ENCODE results near the gene ALK. TPM values are rescaled to one million over a fixed set of nuclear protein-coding genes. Genes with fewer than 3 reads are reported as not detected.

ALK gene
- total RNA-seq, 4 donors from 2014 or later: 0.85 to 2.4 (median 1.8) TPM

DNA sequence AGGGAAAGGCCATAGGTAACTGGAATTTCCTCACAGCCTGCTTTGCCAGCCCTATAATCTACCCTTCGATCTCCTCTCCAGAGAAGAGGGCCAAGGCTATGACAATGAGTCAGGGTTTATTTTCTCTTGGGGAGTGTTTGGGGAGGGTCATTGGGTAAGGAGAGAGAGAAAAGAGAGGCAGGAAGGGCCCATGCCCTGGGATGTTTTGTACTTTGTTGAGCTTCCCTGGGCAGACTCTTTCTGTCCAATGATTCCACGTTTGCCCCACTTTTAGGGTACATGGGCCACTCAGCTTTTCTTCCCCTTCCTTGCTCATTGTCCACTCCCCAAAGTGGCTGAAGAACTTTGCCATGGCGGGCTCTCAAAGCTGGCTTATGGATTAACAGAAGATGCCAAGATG is 224.2 kb downstream of the ALK start:
- TF ChIP-seq, protein P1, sequence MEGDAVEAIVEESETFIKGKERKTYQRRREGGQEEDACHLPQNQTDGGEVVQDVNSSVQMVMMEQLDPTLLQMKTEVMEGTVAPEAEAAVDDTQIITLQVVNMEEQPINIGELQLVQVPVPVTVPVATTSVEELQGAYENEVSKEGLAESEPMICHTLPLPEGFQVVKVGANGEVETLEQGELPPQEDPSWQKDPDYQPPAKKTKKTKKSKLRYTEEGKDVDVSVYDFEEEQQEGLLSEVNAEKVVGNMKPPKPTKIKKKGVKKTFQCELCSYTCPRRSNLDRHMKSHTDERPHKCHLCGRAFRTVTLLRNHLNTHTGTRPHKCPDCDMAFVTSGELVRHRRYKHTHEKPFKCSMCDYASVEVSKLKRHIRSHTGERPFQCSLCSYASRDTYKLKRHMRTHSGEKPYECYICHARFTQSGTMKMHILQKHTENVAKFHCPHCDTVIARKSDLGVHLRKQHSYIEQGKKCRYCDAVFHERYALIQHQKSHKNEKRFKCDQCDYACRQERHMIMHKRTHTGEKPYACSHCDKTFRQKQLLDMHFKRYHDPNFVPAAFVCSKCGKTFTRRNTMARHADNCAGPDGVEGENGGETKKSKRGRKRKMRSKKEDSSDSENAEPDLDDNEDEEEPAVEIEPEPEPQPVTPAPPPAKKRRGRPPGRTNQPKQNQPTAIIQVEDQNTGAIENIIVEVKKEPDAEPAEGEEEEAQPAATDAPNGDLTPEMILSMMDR (IDR thresholded peaks at IDR 0.05; ENCODE audit: low read depth): no peak

- TF ChIP-seq, protein P1 (IDR thresholded peaks at IDR 0.05; ENCODE audit: low read depth): no peak
Measured at GRCh38 chr2:29694741-29695140, 226.6 kb downstream of the ALK start.

DNA sequence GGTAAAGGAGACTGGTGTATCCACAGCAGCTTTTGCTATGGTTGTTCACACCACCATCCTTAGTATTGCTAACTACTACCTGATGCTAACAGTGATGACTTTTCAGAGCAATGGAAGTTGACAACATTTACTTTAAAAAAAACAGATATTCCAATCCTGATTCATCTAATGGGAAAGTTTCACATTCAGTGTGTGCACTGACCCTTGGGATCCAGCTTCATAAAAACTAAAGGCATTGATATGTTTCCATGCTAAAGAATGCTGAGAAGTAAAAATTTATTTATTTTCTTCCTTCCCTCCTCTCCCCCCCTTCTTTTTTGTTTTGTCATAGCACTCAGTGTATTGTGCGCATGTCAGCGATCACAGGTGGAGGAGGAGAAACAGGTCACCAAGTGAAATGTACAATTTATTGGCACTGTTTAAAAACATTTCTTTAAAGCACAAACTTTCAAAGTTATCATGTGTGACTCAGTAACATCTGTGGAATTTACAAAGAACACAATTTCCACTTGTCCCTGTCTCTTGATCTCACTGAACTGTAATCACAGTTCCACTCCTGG is 229.9 kb downstream of the ALK start:
- TF ChIP-seq, protein P1 (IDR thresholded peaks at IDR 0.05; ENCODE audit: low read depth): no peak

DNA sequence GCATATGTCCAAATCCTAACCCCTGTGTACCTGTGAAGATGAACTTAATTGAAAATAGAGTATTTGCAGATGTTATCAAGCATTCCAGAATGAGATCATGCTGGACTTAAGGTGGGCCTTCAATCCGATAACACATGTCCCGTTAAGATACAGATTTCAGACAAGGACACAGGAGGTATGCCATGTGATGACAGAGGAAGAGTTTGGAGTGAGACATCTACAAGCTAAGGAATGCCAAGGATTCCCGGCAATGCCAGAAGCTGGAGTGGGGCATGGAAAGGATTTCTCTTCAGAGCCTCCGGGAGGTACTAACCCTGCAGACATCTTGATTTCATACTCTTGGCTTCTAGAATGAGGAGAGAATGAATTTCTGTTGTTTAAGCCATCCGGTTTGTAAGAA is 231.7 kb downstream of the ALK start:
- TF ChIP-seq, protein P1 (IDR thresholded peaks at IDR 0.05; ENCODE audit: low read depth): no peak

- TF ChIP-seq, protein P1 (IDR thresholded peaks at IDR 0.05; ENCODE audit: low read depth): no peak
Measured at GRCh38 chr2:29688429-29688828, 233.0 kb downstream of the ALK start.

- TF ChIP-seq, protein P1 (IDR thresholded peaks at IDR 0.05; ENCODE audit: low read depth): no peak
Measured at GRCh38 chr2:29687121-29687520, 234.3 kb downstream of the ALK start.

- TF ChIP-seq, protein P1 (IDR thresholded peaks at IDR 0.05; ENCODE audit: low read depth): no peak
Measured at GRCh38 chr2:29676886-29677453, 244.4 kb downstream of the ALK start.
